ENCODE measurements around the gene EZR.
A peak's percentile ranks its signal among the peaks of the same experiment; 100 is the strongest.

Gene EZR

DNA sequence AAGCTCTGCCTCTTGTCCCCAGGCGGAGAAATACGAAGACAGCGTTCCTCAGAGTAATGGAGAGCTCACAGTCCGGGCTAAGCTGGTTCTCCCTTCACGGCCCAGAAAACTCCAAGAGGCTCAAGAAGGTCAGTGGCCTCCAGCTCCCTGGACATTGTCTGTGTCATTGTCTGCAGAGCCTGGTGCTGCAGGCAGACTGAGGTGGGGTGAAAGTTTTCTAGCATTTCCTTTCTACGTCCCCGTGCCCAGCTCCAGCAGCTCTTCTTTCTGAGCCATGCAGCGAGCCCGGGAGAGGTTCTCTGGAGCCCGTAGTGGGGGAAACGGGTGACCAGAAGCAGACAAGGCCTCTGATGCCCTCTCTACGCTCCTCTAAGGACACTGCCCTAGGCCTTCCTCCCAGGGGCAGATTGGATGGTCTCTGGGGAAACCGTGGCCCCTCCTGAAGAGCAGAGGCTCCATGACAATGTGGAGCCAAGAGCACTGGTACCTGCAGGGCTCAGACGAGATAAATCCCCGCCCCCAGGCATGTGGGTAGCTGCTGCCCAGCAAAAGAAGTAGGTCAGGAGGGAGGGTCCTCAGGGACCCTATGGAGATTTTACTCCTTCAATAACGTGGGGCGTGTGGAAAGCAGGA lies 58.4 kb downstream of the EZR start:
- DNase-seq (ENCODE audit: low spot score) = no peak

- DNase-seq (ENCODE audit: low spot score) = no peak
Observed at GRCh38 chr6:158759966-158760617, 59.1 kb downstream of the EZR start.

- DNase-seq (ENCODE audit: low spot score) = no peak
Observed at GRCh38 chr6:158758941-158759479, 60.2 kb downstream of the EZR start.

DNA sequence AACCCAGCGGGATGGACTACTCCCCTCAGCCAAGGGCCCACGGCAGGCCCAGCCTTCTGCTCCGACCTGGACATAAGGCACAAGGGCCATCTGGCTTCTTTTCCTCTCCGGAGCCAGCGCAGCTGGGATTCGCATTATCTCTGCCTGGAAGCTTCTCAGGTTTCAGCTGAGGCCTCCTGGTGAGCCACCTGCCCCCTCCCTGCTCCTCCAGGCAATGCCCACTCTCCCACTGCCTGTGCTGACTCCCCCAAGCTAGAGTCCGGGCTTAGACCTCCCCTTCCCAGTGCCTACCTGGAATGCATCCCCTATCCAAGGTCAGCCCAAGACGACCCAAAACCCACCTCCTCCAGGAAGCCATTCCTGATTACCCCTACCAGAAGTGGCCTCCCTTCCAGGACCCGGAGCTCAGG lies 60.7 kb downstream of the EZR start:
- no peak for DNase-seq (ENCODE audit: low spot score)

DNA sequence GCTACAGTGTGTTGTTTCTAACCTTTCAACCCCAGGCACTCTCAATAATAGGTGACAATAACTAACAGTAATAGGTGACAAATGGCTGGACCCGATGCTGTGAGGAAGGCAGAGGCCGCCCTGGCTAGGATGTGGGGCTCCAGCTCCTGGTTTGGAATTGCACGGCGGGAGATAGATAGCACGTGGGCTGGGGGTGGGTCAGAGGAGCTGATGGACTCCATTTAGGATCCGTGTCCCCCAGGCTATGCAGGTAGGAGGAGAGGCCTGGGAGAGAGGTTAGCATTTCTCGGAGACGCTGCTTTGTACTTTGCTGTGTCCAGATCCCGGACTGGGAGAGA lies 61.4 kb downstream of the EZR start:
- DNase-seq (ENCODE audit: low spot score) = no peak

GRCh38 chr6:158756977-158757752 lies 62.0 kb downstream of the EZR start:
- DNase-seq (ENCODE audit: low spot score) = no peak

DNA sequence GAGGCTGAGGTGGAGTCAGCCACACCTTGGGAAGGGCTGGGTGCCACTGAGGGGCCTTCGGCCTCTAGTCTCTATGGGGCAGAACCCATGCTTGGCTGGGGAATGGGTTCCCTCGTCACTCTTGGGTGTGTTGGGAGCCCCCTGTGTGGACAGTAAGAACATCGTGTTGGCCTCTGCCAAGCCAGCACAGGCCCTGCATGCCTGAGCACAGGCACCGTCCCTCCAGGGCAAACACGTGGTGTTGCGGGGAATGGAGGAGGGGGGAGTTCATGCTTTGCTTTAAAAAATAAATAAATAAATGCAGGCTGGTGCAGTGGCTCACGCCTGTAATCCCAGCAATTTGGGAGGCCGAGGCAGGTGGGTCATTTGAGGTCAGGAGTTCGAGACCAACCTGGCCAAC lies 63.0 kb downstream of the EZR start:
- DNase-seq (ENCODE audit: low spot score) = no peak

DNA sequence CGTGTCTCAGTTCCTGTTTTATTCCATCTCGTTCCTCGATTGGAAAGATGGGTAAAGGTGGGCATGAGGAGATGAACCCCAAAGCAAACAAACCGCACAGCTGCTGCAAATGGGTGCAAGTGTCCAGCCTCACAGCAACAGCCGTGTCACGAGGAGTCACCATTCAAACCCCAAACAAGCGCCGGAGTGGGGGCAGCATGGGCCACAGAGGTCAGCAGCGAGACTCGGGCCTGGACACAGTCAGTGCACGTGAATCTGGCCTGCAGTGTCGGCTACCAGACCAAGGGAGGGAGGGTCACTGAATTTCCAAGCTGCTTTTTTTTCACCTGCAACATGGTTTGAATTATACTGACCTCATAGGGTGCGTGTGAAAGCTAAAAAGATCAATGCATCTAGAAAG lies 63.5 kb downstream of the EZR start:
- DNase-seq (ENCODE audit: low spot score) = no peak

DNA sequence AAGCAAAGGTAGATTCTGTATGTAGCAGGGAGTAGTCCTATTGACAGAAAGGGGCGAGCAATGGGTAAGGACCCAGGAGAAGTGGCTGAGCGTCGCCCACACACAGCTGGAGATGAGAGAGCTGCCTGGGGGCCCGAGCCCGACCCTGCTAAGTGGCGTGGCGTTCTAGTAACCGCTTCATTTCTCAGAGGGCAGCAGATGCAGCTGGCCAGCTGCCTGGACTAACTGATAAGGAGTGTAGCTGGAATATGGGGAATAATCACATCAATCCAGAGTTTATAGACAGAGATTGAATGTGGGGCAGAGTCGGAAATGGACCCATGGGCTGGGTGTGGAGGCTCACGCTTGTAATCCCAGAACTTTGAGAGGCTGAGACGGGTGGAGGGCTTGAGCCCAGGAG lies 64.4 kb downstream of the EZR start:
- no peak for DNase-seq (ENCODE audit: low spot score)

DNA sequence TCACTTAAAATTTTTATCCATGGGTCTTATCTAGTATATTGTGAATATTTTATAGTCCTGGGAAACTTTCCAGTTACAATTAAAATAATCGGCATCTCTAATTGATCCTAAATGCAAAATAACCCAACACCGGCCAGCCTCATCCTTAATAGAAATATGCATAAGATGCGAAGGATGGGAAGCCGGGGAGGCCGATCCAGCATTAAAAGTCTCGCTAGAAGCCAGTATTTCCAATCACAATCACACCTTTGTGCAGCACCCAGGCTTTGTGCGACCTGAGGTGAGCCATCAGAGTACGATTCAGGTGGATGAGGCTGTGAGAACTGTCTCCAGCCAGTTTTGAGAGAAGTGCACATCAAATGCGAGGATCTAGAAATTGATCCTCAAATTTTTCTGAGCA lies 65.4 kb downstream of the EZR start:
- no peak for DNase-seq (ENCODE audit: low spot score)

DNA sequence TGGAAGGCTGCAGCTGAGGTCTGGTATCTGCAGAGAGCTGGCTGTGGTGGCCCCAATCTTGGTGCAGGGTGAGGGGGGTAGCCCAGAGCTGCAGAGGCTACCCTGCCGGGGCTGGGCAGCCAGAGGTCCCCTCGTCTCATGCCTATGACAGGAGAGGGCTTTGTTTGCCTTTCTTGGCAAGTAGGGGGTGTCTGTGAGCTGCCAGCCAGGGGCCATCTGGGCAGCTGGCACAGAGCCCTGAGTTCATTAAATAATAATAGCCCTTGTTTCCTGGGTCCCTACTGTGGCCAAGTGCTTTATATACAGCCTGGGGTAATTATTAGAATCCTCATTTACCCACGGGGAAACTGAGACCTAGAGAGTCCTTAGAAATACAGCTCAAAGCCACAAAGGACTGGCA lies 66.6 kb downstream of the EZR start:
- peak; percentile 96 for DNase-seq (ENCODE audit: low spot score)

- DNase-seq (ENCODE audit: low spot score) = no peak
Observed at GRCh38 chr6:158751921-158752320, 67.2 kb downstream of the EZR start.

DNA sequence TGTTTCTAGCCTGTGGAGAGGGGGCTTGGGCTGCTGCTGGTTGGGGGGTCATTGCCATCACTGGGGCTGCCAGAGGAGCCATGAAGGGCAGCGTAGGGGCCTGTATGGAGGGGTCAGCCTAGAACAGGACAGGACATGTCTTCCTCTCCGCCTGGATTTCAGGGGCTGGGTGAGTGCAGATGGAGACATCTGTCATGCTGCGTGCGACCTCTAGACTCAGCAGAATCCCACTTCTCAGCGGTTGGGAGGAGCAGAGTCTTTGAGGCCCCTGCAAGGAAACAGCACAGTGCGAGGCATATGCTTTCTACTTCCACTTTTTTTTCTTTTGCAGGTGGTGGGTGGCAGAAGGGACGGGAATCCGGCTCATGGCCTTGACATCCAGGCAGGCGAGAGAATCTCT lies 67.9 kb downstream of the EZR start:
- no peak for DNase-seq (ENCODE audit: low spot score)

GRCh38 chr6:158744986-158745430 lies 74.2 kb downstream of the EZR start:
- DNase-seq (ENCODE audit: low spot score) = no peak

- DNase-seq (ENCODE audit: low spot score) = no peak
Observed at GRCh38 chr6:158743033-158743651, 76.0 kb downstream of the EZR start.

DNA sequence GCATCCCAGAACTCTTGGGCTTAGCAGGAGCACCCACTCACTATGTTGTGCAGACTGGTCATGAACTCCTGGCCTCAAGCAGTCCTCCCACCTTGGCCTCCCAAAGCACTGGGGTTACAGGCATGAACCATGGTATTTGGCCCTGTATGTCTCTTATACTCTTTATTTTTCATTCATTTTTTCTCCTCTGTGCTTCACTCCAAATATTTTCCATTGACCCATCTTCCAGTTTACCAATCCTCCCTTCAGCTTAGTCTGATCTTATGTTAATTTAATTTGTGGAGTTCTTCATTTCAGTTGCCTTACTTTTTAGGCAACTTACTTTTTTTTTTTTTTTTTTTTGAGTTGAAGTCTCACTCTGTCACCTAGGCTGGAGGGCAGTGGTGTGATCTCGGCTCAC lies 79.5 kb downstream of the EZR start:
- DNase-seq (ENCODE audit: low spot score) = no peak

- no peak for DNase-seq (ENCODE audit: low spot score)
Observed at GRCh38 chr6:158737710-158738615, 81.2 kb downstream of the EZR start.

GRCh38 chr6:158737082-158737709 lies 82.0 kb downstream of the EZR start:
- DNase-seq (ENCODE audit: low spot score) = no peak

DNA sequence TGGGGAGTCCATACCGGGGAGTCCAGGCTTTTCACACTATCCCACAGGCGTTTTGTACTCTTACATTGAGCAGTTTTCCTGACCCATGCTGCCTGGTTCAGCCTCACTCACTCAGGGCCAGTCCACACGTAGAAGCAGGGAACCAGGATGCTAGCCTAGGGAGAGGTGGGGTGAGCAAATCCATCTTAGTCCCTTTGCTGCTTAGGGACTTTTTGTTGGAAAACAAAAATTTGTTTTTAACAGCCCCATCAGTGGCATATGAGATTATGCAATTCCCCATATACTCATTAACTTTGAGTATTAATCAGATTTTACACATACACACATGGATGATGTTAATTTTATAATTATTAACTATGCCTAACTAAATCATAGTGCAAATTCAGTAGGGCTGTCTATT lies 84.2 kb downstream of the EZR start:
- no peak for DNase-seq (ENCODE audit: low spot score)

DNA sequence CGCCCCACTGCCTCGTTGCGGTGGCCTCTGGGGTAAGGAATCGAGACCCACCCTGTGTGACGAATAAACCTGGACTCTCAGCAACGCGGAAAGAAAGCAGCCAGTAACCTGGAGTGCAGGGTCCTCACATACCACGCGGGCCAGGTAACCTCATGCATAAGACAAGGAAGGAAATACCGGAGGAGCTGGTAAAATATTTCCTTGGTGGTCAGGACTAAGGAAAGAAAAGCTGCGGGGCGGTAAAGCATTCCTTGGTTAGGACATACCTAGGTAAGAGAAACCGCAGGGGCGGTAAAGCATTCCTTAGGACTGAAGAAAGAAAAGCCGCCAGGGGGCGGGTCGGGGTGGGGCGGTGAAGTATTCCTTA lies 88.6 kb downstream of the EZR start:
- DNase-seq (ENCODE audit: low spot score) = no peak

- DNase-seq (ENCODE audit: low spot score) = no peak
Observed at GRCh38 chr6:158729906-158730540, 89.1 kb downstream of the EZR start.
